DMS114 treated with DMSO at 0.1 percent for 48 hours (cell line): ENCODE measurements around the gene CMTM5.
"Not testable (repeated sequence)": the region's sequence is repeated elsewhere in the genome, so short reads cannot be mapped to it uniquely, and the experiment has no call there.

Experiments
- DNase-seq: peaks from one replicate; lab custom pipeline; 2025; ENCODE audit not compliant: unreplicated experiment; lab: John Stamatoyannopoulos, UW

CMTM5 gene

GRCh38 chr14:23377573-23378563 is 1.0 kb downstream of the CMTM5 start:
- DNase-seq: no peak

- DNase-seq: no peak
These were observed 1.9 kb downstream of the CMTM5 start for GRCh38 chr14:23378612-23379220.

GRCh38 chr14:23379366-23380196 is 2.7 kb downstream of the CMTM5 start:
- peak; percentile 10 for DNase-seq

DNA sequence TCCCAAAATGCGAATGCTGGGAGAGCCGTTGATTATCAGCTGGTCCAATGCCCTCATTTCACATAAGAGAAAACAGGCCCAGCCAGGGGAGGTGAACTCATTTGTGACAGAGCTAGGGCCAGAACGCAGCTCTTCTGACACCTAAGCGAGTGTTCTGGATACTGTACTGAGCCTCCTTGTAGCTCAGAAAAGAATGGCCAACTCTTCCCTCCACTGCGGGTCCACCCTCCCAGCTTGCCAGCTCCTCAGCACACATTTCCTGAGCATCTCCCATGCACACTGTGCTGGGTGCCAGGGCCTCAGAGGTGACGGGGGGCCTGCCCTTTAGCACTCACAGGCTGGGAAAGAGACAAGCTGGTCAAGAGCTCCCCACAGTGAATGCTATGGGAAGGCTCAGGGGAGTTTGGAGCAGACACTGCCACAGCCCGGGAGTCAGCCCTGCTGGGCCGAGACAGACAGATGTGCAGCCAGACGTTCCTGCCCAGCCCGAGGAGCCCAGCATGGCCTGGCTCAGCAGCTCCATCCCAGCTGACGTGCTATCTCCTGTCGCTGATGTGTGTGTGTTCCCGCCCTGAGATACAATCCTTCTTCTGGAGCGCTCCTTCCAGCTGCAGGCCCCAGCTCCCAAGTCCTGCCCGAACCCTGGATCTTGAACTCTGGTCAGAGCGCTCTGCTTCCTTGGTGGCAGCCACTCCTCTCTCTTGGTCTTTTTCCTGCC is 3.5 kb downstream of the CMTM5 start:
- DNase-seq: no peak

DNA sequence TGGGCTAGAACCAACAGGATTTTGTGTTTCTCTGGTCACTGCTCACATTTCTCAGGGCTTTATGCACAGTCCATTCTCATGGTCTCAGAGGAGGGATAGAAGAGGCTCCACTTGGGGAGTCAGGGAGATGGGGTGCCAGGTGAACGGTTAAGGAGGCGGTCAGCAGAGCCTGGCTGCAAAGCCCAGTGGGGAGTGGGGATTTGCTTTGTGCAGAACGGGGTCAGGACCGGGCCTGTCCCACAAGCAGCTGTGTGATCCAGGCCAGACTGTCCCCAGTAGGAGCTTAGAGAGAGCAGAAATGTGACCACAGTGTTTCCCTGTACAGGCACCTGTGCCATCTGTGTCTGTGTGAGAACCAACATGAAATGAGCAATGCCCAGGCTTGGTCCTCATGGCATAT is 4.1 kb downstream of the CMTM5 start:
- no peak for DNase-seq

DNA sequence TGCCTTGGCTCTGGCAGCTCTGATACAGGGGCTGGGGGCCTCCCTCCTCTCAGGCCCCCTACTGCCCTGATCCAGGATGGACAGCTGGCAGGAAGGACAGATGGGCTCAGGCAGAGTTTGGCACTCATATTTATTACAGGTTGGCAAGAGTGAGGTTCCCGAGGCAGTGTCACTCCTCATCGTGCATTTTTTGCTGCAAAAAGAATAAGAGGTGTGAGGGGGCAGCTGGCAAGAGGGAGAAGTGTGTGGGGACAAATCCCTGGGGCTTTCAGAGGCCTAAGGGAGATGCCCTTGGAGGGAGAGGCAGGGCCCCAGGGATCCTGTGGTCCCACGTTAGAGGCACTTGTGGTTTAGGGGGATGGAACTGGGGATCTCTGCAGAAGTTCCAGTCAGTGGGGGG is 5.0 kb downstream of the CMTM5 start:
- DNase-seq: peak; percentile 30

DNA sequence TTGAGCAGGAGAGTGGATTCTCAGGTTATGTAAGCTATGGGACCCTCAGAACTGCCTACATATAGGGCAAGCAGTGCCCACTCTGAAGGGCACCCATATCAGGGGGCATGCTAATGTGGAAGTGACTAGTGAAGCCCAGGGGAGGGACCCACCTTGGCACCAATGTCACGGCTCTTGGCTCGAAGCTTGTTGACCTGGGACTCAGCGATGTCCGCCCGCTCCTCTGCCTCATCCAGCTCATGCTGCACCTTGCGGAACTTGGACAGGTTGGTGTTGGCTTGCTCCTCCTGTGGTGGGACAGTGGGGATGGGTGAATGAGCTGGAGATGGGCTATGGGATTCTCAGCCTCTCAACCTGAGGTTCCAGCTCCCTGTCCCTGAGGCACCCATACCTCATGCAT is 5.4 kb downstream of the CMTM5 start:
- no peak for DNase-seq

- no peak for DNase-seq
These were observed 6.0 kb downstream of the CMTM5 start for GRCh38 chr14:23382731-23383440.

DNA sequence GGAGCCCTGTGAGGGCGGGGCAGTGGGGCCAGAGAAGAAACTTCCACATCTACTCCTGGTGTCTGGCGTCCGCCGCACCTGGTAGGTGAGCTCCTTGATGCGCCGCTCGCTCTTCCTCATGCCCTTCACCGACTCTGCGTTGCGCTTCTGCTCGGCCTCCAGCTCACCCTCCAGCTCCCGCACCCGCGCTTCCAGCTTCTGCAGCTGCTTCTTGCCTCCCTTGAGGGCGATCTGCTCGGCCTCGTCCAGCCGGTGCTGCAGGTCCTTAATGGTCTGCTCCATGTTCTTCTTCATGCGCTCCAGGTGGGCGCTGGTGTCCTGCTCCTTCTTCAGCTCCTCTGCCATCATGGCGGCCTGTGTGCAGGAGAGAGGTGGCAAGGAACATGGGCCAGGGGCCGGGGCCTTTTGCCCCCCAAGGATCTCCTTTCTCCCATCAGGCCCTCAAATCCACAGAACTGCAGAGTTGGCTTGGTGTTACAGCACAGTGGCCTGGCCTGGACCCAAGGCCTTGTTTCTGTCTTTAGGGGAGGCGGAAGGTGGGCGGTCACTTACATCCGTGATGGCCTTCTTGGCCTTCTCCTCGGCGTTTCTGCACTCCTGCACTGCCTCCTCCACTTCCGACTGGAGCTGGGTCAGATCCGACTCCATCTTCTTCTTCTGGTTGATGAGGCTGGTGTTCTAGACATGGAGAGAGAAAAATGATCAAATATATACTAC is 7.7 kb downstream of the CMTM5 start:
- DNase-seq: no peak

DNA sequence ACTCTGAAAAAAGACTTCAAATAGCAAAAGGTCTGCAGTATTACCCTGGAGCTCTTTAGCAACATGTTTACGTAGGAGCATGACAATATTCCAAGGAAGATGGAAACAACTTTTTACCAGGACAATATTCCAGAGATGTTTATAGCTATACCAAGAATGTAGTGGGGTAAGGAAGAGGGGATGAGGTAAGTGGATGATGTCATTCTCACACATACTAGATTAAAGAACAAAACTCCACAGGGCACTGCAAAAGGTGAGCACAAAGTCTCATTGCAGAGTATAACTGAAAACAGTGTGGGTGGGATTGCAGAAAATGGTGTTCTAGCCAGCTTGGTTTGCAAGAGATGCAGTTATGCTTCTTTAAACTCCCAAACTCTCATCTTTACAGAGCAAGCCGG is 8.4 kb downstream of the CMTM5 start:
- DNase-seq: no peak

- DNase-seq: no peak
These were observed 8.9 kb downstream of the CMTM5 start for GRCh38 chr14:23385642-23386265.

GRCh38 chr14:23386266-23386657 is 9.4 kb downstream of the CMTM5 start:
- DNase-seq: not testable (repeated sequence)

DNA sequence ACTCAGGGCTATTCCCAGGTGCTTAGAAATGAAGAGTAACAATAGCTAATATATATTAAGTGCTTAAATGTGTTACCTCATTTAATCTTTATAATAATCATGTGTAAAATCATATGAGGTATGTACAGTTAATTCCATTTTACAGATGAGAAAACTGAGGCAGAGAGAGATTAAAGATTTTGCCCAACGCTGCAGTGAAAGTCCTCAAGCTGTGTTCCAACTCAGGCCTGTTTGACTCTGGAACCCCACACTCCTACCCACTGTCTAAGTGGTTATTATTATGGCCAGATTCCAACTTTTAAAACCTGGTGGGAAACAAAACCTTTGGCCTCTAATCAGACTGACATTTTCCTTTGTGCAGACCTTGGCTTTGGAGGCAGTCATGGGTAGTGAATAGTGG is 10.2 kb downstream of the CMTM5 start:
- DNase-seq: no peak

- DNase-seq: no peak
These were observed 11.4 kb downstream of the CMTM5 start for GRCh38 chr14:23387916-23388882.

DNA sequence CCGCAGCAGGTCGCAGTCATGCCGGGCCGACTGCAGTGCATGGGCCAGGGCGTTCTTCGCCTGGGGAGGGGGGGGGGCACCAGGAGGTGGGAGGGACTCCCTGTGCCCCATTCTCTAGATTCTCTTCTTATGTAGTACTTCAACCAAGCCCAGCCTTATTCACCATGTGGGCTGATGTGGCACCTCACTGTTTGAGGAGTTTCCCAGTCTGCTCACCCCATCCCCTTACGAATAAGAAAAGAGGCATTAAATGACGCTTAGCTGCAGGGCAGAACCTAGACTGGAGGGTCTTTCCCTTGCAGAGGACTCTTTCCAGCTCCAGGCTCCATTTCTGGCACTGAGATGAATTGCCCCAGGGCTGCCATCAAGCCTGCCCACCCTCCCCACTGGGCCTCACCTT is 12.2 kb downstream of the CMTM5 start:
- DNase-seq: no peak

DNA sequence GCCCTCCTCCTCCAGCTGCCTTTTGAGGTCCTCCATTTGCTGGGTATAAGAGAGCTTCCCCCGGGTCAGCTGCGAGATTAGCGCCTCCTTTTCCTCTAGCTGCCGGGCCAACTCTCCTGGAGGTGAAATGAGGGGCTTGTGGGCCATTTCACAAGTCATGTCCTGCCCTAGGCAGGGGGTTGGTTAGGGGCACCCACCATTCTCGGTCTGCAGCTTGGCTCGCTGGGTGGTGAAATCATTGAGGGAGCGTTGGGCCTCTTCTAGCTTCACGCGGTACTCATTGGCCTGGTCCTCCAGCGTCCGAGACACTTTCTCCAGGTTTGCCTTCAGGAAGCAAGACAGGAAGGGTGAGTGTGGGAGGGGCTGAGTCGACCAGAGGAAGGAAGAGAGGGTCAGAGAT is 12.6 kb downstream of the CMTM5 start:
- DNase-seq: no peak

- not testable (repeated sequence) for DNase-seq
These were observed 13.0 kb downstream of the CMTM5 start for GRCh38 chr14:23389871-23390270.

GRCh38 chr14:23392613-23393012 is 15.8 kb downstream of the CMTM5 start:
- DNase-seq: no peak
